ENCODE data around the gene MED14. TPM values are rescaled to one million over a fixed set of nuclear protein-coding genes. Genes with fewer than 3 reads are reported as not detected.

Gene MED14
- polyA plus RNA-seq, 6 donors from 2014 or later = 9.2 to 23.6 (median 15.2) TPM

GRCh38 chrX:40607381-40607780 is 128.0 kb downstream of the MED14 start:
- H3K4me1 Mint-ChIP-seq = no peaks in the 10 kb centered on the region
- DNase-seq = no peak
- H3K36me3 Mint-ChIP-seq = peaks cover 5 to 14% of the 10 kb centered on the region in 2 donors
- ATAC-seq (ENCODE audit: low read depth in 2 of 2) = no peak
- H3K27me3 Mint-ChIP-seq = no peaks in the 10 kb centered on the region
- no peaks in the 10 kb centered on the region for H3K9me3 Mint-ChIP-seq
- no peak overlapping the region for H3K27ac Mint-ChIP-seq
- no peak overlapping the region for H3K4me3 Mint-ChIP-seq

- no peaks in the 10 kb centered on the region for H3K27me3 Mint-ChIP-seq
- no peak overlapping the region for H3K4me3 Mint-ChIP-seq
- H3K4me1 Mint-ChIP-seq = no peaks in the 10 kb centered on the region
- no peak for DNase-seq
- peak overlapping the region in 1 of 6 donors; percentile 19 for H3K27ac Mint-ChIP-seq
- H3K36me3 Mint-ChIP-seq = peaks cover 22 to 32% of the 10 kb centered on the region in 2 donors
- no peaks in the 10 kb centered on the region for H3K9me3 Mint-ChIP-seq
- ATAC-seq (ENCODE audit: low read depth in 2 of 2) = no peak
Measured at GRCh38 chrX:40603446-40603845, 131.9 kb downstream of the MED14 start.

Other genes starting within 250 kb of the MED14 start
- 100 to 1,000 TPM; 135 to 199 (median 153) TPM for gene ATP6AP2, start 154.6 kb downstream of the MED14 start, polyA plus RNA-seq (ENCODE audit: low read depth in 6 of 6)
- gene MPC1L, start 112.1 kb downstream of the MED14 start, polyA plus RNA-seq (ENCODE audit: low read depth in 6 of 6) = not detected
- 10 to 100 TPM; 17.5 to 44.3 (median 39.5) TPM for gene CXorf38, start 88.0 kb downstream of the MED14 start, polyA plus RNA-seq (ENCODE audit: low read depth in 6 of 6)